Fibroblast of skin of abdomen (primary cell): ENCODE results near the gene NAB1.
A peak's percentile ranks its signal among the peaks of the same experiment; 100 is the strongest.

ENCODE experiments used
- DNase-seq: peaks from one replicate; pipeline ENCODE4 v3.0.0-alpha.2; 2013

The NAB1 gene

GRCh38 chr2:190716176-190716807, 67.4 kb downstream of the NAB1 start:
- no peak for DNase-seq

- no peak for DNase-seq
These were observed 68.4 kb downstream of the NAB1 start for GRCh38 chr2:190717306-190717705.

GRCh38 chr2:190717764-190718651, 69.1 kb downstream of the NAB1 start:
- DNase-seq = no peak

GRCh38 chr2:190718652-190719526, 70.0 kb downstream of the NAB1 start:
- DNase-seq = peak; percentile 78

- DNase-seq = no peak
These were observed 71.4 kb downstream of the NAB1 start for GRCh38 chr2:190720276-190720675.

GRCh38 chr2:190720691-190721090, 71.8 kb downstream of the NAB1 start:
- DNase-seq = no peak

GRCh38 chr2:190722061-190722759, 73.3 kb downstream of the NAB1 start:
- no peak for DNase-seq

- no peak for DNase-seq
These were observed 74.0 kb downstream of the NAB1 start for GRCh38 chr2:190722835-190723234.

- no peak for DNase-seq
These were observed 74.7 kb downstream of the NAB1 start for GRCh38 chr2:190723397-190724090.

- no peak for DNase-seq
These were observed 77.4 kb downstream of the NAB1 start for GRCh38 chr2:190726255-190726654.

GRCh38 chr2:190736355-190736754, 87.5 kb downstream of the NAB1 start:
- DNase-seq = no peak

- no peak for DNase-seq
These were observed 91.6 kb downstream of the NAB1 start for GRCh38 chr2:190740449-190740848.
